HFF-Myc (cell line): ENCODE data around the gene ANKRD33B.

Experiments used
- DNase-seq: peaks from one replicate; pipeline ENCODE4 v3.0.0-alpha.2; 2011; ENCODE audit warnings: low read depth; ENCODE audit errors: extremely low read depth
- H3K4me3 ChIP-seq: replicated peaks from 2 replicates; pipeline ENCODE4 v1.5.1; 2011; ENCODE audit warnings: low read depth, mild to moderate bottlenecking, control low read depth, low read length
- TF ChIP-seq, protein P1 (sequence below): IDR thresholded peaks from 2 replicates; pipeline ENCODE4 v1.5.1; 2012; ENCODE audit warnings: mild to moderate bottlenecking, low read depth, low read length, control low read depth; ENCODE audit errors: missing control alignments

The ANKRD33B gene

DNA sequence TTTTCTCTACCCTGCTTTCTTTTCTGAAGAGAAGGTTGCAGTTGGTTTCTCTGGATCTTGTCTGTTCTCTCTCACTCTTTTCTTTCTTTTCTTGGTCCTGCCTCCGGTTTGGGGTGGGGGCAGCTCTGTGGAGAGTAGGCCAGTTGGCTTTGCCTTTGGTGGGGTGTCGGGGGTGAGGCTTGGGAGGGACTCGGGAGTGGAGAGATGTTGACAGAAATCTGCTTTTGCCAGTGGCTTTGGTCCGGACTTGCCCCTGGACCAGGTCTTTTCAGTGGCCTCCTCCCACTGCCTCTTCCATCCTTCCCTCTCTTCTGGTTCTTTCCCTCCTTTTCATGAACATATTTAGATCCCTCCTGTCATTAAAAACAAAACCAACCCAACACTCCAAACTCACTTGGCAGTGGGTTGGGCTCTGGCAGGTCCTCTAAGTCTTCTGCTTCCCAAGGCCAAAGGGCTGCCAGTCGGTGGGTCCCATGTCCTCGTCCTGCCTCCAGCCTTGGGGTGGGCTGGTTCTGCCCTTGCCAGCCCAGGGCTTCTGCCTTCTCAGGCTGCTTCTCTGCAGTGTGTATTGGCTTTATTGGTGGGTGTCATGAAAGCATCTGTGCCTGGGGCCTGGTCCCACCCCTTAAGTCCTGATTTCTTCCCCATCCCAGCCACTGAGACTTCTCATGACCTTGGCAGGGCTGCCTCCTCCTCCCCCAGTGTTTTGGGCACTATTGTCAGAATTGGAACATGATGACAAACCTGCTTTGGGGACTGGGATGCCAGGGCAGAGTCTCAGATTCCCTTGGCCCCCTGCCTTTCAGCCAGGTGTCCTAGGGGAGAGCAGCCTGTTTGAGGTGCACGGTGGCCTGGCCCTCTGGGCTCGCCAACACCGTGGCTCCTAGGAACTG, 16.9 kb downstream of the ANKRD33B start:
- no peak overlapping the region for H3K4me3 ChIP-seq
- DNase-seq = no peak
- TF ChIP-seq, protein P1, sequence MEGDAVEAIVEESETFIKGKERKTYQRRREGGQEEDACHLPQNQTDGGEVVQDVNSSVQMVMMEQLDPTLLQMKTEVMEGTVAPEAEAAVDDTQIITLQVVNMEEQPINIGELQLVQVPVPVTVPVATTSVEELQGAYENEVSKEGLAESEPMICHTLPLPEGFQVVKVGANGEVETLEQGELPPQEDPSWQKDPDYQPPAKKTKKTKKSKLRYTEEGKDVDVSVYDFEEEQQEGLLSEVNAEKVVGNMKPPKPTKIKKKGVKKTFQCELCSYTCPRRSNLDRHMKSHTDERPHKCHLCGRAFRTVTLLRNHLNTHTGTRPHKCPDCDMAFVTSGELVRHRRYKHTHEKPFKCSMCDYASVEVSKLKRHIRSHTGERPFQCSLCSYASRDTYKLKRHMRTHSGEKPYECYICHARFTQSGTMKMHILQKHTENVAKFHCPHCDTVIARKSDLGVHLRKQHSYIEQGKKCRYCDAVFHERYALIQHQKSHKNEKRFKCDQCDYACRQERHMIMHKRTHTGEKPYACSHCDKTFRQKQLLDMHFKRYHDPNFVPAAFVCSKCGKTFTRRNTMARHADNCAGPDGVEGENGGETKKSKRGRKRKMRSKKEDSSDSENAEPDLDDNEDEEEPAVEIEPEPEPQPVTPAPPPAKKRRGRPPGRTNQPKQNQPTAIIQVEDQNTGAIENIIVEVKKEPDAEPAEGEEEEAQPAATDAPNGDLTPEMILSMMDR = no peak

DNA sequence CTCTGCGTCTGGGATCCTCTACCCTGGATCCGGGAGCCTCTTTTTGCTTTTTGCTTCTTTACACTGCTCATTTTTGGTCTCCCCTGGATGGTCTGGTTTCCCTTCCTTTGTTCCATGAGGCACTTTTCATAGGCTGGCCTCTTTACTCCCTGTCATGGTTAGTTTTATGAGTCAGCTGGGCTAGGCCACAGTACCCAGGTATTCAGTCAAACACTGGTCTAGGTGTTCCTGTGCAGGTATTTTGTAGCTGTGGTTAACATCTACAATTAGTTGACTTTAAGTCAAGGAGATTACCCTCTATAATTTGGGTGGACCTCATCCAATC, 17.5 kb downstream of the ANKRD33B start:
- TF ChIP-seq, protein P1 = no peak
- H3K4me3 ChIP-seq = no peak overlapping the region
- DNase-seq = no peak

DNA sequence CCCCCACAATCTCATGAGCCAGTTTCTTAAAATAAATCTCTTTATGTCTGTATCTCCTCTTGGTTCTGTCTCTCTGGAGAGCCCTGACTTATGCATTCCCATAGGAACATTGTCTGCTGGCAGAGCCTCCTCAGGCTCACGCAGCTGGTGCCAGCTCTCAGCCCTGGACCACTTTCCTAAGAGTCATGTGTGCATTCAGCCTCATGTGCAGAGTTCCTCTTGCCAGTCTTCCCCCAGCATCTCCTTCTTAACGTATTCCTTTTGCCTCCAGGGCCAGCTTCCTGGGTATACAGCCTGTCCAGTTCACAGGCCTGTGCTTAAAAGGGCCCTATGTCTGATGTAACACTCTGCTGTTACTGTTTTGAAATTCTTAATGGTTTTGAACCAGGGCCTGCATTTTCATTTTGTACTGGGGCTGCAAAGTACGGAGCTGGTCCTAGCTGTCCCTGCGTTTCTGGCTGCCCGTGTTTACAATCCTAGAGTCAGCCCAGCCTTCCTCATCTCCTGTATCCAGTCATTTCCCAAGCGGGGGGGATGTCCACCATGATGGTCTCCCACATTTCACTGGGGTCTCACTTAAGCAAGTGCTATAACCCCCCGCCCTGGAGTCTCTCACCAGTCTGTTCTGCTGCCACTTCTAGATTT, 18.1 kb downstream of the ANKRD33B start:
- DNase-seq = no peak
- TF ChIP-seq, protein P1 = no peak
- no peak overlapping the region for H3K4me3 ChIP-seq

DNA sequence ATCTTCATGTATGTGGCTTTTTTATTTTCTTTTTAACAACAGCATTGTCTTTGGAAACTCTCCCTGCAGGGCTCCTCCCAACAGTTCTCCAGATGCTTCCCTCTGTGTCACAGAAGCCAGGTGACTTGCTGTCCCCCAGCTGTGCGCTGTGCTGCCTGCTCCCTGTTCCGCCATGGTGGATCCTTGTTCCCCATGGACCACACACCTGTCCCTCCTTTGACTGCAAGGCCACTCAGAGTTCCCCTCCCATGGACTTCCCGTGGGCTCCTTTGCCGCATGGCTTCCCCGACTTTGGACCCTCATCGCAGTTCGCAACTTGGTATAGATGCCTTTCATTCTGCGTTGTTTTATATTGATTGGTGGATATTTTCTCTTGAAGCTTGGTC, 18.6 kb downstream of the ANKRD33B start:
- TF ChIP-seq, protein P1 = no peak
- no peak for DNase-seq
- no peak overlapping the region for H3K4me3 ChIP-seq

DNA sequence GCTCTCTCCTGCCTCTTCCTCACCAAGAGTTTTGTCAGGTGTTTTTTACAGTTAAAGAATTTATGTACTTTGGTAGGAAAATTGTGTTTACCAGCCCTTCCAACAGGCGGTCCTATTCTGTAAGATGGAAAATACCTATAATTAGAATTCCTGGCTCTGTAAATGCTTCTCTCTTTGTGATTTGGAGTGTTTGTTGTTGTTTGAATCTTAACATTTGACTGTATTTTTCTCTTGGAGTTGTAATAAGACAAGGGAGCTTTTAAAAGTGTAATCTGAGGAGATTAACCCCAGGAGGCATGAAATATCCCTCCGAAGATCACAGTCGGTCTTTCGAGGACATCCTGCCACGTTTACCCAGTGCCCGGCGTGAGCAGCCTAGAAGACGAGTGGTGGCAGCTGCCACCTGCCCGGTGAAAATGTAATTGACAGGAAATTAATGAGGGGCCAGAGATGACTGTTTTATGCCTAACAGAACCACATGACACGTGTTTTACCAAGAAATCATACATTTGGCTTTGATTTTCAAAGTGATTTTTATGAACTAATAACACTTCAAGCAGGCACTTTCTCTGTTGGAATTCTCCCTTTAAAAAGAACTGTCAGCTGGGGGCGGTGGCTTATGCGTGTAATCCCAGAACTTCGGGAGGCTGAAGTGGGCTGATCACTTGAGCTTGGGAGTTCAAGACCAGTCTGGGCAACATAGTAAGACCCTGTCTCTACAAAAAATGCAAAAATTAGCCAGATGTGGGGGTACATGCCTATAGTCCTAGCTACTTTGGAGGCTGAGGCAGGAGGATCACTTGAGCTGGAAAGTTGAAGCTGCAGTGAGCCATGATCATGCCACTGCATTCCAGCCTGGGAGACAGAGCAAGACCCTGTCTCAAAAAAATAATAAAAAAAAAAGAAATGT, 20.0 kb downstream of the ANKRD33B start:
- H3K4me3 ChIP-seq = no peak overlapping the region
- no peak for DNase-seq
- TF ChIP-seq, protein P1 = no peak

DNA sequence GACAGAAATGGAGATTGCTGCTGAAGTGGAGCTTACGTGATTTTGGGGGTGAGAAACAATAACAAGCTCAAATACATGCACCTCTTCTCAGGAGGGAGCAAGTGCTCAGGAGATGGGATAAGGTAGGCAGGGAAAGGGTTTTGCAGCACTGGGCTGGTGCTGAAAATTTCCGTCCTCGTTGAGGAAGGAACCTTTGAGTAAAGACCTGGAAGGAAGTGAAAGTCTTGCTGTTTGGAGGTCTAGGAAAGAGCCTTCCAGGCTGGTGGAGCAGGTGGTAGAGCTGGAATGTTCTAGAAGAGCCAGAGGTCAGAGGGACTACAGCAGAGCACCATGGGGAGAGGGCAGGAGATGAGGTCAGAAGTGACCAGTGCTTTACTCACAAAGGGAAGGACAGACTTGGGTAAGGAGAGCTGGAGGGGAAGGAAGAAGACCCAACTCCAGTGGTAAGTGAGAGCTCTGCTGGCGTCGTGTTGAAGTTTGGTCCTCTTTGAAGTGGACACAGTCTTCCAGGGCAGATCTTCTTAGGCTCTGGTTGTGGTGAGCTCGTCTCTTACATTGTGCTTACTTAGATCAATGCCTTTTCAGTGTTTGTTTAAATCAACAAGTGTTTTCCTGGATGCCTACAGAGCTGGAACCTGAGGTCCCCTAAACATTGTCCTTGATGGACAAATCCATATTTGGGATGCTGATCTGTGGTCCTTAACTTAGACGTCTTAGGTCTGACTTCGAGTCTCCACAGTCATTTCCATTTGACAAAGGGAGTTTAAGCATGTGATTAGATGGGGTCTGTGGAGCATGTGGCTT, 21.0 kb downstream of the ANKRD33B start:
- TF ChIP-seq, protein P1 = no peak
- DNase-seq = no peak
- no peak overlapping the region for H3K4me3 ChIP-seq
